NCI-H2171 treated with DMSO at 0.1 percent for 48 hours (cell line): ENCODE measurements around the gene ITGB4.

Source experiments
- DNase-seq: peaks from one replicate; lab custom pipeline; 2025; lab: John Stamatoyannopoulos, UW

Gene ITGB4

DNA sequence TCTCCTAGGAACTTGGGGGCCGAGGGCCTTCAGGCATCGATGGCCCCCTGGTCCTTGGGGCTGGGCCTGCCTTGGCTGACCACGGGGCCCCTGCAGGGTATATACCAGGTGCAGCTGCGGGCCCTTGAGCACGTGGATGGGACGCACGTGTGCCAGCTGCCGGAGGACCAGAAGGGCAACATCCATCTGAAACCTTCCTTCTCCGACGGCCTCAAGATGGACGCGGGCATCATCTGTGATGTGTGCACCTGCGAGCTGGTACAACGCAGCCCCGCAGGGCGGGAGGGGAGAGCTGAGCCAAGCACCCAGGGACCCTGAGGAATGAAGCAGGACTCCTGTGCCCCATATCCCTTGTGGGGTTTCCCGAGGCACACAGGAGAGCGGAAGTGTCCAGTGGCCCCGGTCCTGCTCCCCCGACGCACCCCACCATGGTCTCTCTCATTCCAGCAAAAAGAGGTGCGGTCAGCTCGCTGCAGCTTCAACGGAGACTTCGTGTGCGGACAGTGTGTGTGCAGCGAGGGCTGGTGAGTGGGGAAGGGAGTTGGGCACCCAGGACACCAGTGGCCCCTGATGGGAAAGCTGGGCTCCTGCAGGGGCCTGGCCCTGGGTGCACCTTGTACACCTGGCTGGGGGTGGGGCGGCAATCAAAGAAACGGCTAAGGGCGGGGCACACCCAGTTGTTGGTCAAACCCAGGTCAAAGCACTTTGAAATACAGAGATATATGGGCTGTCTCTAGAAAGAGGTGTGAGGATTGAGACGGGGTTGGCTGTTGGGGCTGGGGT lies 10.6 kb downstream of the ITGB4 start:
- DNase-seq = no peak

DNA sequence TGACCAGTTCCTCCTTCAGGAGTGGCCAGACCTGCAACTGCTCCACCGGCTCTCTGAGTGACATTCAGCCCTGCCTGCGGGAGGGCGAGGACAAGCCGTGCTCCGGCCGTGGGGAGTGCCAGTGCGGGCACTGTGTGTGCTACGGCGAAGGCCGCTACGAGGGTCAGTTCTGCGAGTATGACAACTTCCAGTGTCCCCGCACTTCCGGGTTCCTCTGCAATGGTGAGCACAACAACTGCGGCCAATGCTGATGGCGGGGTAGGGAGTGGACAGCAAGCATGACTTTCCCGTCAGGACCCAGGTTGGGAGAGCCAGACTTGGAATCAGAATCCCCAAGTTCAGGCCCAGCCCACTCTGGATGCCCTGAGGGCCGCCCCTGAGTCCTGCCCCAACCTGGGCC lies 12.2 kb downstream of the ITGB4 start:
- no peak for DNase-seq

DNA sequence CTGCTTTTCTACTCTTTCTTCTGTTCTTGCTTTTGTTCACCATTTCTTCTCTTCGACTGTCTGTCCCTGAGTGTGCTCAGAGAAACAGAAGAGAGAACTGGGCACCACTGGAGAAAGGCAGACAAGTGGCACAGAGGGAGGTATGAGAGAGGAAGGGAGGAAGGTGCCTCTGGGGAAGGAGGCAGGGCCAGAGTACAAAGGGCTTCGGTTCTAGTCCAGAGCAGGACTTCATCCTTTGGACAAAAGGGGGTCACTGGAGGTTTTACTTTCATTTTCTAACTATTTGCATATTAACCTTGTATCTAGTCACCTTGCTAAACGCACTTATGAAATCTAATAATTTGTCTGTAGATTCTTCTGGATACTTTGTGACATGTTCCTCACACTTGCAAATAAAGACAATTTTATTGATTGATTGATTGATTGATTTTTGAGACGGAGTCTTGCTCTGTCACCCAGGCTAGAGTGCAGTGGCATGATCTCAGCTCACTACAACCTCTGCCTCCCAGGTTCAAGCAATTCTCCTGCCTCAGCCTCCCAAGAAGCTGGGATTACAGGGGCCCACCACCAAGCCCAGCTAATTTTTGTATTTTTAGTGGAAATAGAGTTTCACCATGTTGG lies 13.5 kb downstream of the ITGB4 start:
- no peak for DNase-seq

DNA sequence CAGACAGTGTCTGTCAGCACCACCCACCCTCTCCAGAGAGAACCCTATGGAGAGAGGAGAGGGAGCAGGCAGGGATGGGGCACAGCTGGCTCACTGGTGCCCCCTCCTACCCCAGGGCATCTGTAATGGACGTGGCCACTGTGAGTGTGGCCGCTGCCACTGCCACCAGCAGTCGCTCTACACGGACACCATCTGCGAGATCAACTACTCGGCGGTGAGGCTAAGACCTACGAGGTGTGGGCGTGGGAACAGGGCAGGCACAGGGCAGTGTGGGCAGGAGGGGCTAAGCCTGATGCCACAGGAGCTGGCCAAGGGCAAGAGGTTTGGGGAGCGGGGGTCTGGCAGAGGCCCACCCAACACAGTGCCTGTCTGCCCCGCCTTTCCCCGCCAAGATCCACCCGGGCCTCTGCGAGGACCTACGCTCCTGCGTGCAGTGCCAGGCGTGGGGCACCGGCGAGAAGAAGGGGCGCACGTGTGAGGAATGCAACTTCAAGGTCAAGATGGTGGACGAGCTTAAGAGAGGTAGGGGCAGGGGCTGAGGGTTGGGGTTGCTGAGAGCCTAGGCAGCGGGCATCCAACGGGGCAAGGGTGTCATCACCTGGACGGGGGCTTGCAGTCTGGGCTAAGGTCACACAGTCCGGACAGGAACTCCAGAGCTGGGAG lies 15.0 kb downstream of the ITGB4 start:
- DNase-seq = no peak

DNA sequence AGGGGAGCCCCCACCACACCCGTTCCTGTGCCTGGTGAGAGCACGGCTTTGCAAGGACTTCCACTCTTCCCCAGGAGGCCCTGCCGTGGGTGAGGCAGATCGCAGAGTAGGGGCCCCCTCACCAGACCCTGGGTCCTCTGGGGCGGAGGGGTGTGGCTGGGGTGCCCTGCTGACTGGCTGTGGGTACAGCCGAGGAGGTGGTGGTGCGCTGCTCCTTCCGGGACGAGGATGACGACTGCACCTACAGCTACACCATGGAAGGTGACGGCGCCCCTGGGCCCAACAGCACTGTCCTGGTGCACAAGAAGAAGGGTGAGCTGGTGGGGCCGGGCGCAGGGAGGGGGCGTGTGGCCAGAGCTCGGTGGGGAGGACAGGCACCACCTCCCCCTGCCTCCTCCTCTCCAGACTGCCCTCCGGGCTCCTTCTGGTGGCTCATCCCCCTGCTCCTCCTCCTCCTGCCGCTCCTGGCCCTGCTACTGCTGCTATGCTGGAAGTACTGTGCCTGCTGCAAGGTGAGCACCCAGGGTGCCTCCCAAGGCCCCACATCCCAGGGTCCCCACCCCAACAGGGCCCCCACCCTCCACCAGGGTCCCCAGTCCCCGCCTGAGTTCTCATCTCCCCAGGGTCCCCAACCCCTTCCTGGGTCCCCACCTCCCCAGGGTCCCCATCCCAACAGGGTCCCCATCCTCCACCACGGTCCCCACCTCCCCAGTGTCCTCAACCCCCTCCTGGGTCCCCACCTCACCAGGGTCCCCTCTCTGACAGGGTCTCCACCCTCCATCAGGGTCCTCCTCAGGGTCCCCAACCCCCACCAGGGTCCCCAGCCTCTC lies 16.1 kb downstream of the ITGB4 start:
- no peak for DNase-seq

DNA sequence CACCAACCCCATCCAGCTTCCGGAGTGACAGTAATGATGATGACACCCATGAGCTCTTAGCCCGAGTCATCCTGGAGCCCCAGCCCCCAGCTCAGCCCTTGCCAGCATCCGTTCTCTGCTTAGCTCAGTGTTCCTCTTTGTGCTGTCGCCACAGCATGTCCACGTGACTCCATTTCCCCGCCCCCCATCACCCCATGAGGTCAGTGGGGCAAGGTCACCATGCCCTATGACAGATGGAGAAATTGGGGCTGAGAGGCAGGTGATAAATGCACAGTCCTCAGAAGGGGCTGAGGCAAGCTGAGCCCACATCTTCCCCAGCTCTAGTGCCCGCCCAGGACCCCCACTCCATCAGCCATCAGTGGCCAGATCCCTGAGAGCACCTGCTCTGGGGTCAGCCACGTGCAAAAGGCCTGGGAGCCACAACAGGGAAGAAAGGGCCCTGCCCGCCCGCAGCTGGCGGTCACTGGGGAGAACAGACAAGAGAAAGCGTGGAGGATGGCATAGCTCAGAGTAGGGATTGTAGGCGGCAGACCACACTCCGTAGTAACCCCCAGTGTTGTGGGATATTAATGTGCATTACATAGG lies 17.1 kb downstream of the ITGB4 start:
- DNase-seq = no peak

DNA sequence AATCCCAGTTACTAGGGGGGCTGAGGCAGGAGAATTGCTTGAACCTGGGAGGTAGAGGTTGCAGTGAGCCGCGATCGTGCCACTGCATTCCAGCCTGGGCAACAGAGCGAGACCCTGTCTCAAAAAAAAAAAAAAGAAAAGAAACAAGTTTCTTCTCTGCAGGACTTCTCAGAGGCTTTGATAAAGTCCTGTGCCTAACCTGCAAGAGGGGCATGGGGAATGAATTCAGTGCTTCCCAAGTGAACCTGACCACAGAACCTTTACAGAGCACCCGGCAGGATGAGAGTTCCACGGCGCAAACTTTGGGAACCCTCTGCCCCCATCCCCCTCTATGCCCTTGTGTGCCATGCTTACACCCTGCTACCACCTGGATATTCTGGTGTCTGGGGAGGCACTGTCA lies 17.9 kb downstream of the ITGB4 start:
- no peak for DNase-seq

DNA sequence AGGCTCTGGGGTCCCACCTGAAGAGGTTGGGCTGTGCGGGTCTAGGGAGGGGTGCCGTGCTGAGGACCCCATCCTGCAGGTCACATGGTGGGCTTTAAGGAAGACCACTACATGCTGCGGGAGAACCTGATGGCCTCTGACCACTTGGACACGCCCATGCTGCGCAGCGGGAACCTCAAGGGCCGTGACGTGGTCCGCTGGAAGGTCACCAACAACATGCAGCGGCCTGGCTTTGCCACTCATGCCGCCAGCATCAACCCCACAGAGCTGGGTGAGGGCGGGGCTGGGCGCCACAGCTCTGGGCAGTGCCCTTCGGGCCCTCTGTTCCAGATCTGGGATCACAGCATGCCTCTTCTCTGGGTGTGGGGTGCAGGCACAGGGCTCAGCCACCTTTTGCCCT lies 18.5 kb downstream of the ITGB4 start:
- no peak for DNase-seq

DNA sequence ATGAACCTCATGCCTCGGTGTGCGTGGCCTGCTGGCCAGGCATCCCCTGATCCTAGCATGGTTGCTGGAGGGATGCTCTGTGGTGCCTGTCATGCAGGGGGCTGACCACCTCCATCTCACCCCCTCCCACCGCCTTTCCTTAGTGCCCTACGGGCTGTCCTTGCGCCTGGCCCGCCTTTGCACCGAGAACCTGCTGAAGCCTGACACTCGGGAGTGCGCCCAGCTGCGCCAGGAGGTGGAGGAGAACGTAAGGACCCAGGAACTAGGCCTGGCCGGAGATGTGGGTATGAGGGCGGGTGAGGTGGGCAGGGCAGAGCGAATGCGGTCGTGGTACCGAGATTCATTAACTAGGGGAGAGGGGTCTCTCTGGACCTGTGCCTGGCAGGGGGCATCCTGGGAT lies 19.0 kb downstream of the ITGB4 start:
- DNase-seq = no peak

DNA sequence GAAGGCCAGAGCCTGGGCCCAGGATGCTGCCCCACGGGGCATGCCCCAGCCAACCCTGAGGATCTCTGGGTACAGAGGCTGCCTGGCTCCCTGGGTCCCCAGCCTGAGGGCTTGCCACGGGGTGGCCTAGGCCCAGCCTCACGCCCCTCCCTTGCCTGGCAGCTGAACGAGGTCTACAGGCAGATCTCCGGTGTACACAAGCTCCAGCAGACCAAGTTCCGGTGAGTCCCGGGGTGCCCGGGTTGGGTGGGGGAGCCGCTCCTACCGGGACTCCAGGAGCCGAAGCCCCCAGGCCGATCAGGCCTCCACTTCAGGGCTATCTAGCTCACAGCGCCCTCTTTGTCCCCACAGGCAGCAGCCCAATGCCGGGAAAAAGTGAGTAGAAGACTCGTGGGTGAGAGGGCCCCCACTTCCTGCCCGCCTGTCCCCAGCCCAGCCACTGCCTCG lies 19.4 kb downstream of the ITGB4 start:
- DNase-seq = no peak

DNA sequence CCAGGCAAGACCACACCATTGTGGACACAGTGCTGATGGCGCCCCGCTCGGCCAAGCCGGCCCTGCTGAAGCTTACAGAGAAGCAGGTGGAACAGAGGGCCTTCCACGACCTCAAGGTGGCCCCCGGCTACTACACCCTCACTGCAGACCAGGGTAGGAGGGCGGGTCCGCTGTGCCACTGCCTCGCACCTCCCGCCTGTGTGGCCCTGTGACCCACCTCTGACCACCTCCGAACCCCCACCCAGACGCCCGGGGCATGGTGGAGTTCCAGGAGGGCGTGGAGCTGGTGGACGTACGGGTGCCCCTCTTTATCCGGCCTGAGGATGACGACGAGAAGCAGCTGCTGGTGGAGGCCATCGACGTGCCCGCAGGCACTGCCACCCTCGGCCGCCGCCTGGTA lies 21.1 kb downstream of the ITGB4 start:
- no peak for DNase-seq

DNA sequence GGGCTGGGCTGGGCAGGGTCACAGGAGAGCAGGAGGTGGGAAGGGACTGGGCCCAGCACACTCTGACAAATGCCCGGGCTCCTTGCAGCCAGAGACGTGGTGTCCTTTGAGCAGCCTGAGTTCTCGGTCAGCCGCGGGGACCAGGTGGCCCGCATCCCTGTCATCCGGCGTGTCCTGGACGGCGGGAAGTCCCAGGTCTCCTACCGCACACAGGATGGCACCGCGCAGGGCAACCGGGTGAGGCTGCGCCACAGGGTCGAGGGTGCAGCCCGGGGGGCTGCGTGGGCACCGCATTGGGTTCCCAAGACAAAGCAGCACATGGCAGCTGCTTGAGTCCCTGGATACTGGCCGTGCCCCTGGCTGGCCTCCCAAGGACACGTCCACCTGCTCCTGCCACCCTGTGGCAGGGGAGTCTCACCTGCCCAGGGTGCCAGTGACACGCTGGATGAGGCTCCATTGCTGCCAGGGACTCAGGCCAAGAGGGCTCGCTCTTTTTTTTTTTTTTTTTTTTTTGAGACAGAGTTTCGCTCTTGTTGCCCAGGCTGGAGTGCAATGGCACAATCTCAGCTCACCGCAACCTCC lies 22.5 kb downstream of the ITGB4 start:
- DNase-seq = no peak

DNA sequence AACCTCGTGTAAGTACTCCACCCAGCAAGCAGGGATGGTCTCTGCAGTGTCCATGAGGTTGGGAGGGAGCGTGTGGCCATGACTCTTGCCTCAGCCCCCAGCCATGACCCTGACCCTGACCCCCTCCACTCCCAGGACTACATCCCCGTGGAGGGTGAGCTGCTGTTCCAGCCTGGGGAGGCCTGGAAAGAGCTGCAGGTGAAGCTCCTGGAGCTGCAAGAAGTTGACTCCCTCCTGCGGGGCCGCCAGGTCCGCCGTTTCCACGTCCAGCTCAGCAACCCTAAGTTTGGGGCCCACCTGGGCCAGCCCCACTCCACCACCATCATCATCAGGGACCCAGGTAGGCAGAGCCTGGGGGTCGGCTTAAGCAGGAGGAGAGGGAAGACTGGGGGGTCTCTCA lies 27.4 kb downstream of the ITGB4 start:
- DNase-seq = no peak

DNA sequence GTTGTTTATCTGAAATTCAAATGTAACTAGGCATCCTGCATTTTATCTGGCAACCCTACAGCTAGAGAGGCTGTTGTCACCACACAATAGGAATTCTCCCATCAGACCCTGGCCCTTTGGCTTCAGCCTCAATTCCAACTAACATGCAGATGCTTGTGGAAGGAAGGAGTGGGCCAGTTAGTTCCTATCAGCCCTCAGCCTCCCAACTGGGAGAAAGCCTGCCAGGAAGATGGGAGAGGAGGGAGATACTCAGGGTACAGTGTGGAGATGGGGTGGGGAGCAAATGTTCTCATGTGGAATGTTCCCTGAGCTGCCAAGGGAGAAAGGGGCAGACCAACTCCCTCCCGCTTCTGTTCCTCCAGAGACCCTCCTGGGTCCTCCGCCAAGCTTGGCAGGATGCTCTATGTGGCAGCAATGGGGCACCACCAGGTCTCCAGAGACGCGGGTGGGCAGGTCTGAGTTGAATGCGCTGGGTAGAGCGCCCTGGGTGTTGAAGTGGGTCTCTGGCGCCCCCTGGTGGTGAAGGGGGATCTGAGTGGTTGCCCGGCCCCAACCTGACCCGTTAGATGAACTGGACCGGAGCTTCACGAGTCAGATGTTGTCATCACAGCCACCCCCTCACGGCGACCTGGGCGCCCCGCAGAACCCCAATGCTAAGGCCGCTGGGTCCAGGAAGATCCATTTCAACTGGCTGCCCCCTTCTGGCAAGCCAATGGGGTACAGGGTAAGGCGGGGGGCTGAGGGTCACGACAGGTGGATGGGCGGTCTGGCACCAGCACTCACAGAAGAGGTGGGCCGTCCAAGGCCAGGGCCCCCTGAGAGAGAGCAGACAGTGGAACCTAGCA lies 28.5 kb downstream of the ITGB4 start:
- DNase-seq = peak; percentile 60

DNA sequence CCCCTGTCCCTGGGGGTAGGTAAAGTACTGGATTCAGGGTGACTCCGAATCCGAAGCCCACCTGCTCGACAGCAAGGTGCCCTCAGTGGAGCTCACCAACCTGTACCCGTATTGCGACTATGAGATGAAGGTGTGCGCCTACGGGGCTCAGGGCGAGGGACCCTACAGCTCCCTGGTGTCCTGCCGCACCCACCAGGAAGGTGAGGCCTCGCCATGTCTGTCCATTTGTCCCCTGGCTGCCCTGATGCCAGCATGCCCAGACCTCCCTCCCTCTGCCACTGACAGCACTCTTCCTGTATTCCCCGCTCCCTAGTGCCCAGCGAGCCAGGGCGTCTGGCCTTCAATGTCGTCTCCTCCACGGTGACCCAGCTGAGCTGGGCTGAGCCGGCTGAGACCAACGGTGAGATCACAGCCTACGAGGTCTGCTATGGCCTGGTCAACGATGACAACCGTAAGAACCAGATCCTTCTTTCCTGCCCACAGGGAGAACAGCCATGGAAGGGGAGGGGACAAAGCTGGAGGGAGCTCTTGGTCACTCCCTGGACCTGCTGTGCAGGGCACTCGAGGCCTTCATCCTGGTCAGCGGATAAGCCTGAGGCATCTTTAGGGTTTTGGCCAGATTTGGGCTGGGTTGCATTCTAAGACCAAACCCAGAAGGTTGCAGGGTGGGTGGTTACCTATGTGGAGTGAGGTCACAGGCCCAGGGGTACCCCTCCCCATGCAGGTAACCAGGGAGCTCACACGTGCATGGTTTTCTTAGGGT lies 29.6 kb downstream of the ITGB4 start:
- DNase-seq = no peak

DNA sequence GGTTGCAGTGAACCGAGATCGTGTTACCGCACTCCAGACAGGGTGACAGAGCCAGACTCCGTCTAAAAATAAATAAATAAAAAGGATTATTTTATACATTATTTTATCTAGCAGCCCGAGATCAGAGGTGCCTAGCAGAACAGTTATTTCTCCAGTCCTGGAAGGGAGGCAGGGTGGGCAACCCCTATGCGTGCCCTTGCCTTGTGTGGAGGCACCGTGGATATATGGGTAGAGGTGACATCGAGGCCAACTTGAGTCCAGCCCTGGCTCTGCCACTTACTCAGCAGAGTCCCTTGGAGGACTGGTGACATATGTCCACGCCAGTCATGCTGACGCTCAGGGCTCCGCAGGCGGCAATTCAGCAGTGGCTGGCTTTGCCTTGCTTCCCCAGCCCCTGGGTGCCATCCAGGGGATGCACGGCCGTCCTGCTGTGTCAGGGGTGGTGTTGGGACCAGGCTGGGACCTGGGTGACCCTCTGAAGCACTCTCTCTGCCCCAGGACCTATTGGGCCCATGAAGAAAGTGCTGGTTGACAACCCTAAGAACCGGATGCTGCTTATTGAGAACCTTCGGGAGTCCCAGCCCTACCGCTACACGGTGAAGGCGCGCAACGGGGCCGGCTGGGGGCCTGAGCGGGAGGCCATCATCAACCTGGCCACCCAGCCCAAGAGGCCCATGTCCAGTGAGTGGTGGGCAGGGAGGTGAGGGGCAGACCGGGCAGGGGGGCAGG lies 30.6 kb downstream of the ITGB4 start:
- DNase-seq = no peak

DNA sequence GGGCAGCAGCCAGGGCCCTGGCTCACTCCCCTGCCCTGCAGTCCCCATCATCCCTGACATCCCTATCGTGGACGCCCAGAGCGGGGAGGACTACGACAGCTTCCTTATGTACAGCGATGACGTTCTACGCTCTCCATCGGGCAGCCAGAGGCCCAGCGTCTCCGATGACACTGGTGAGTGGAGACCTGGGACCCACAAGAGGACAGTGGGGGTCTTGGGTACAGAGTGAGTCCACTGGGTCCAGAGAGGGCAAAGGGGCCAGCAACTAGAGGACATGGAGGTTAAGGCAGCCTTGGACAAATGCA lies 31.1 kb downstream of the ITGB4 start:
- DNase-seq = no peak

DNA sequence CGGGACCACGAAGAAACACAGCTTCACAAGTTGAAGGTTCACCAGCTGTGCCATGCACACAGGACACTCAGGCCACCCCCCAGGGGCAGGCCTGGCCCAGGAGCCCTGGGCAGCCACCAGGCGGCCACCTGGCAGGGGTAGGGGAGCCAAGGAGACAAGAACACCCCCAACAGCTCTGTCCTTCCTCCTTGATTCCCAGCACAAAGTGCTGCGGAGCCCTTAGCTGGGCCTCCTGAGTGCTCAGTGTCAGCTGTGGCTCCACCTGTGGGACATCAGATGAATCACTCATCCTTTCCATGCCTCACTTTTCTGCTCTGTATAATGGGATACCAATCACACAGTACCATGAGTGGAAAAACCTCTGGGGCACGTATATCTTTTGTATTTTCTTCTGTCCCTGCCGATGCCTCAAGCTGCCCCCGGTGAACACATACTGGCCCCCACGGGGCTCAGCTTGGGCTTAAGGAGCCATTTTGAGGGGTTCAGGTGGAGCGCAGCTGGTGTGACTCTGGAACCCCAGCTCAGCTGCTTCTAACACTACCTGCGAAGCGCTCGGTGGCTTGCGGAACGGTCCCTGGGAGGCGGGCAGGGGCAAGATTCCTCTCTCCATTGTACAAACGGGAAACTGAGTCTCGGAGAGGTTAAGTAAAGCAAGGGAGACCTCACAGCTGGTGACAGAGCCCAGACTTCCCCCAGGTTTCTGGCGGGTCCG lies 31.7 kb downstream of the ITGB4 start:
- DNase-seq = no peak
